Right lobe of liver (tissue), 4 donors: ENCODE results near the gene TMEM256.

Source experiments
- POLR2A ChIP-seq: fragments of 450-650 bp; IDR thresholded peaks from one replicate; pipeline ENCODE4 v1.6.1; 2017; ENCODE audit warnings: antibody characterized with exemption, mild to moderate bottlenecking
- TF ChIP-seq, protein P1 (sequence below), 4 donors: fragments of 200-600 bp in 3 of 4; fragments of 450-650 bp in 1 of 4; IDR thresholded peaks; one replicate each; pipeline versions ENCODE4 v1.5.1 to v1.8.0; 2016 to 2022; ENCODE audit warnings: antibody characterized with exemption in 4 of 4, mild to moderate bottlenecking in 2 of 4
- donor health status: DM: no; HTN: no; CAD: no.
- donor health status: DM: no; HTN: no; CAD: no.
- donor health status: DM: no; HTN: yes; CAD: no.

DNA sequence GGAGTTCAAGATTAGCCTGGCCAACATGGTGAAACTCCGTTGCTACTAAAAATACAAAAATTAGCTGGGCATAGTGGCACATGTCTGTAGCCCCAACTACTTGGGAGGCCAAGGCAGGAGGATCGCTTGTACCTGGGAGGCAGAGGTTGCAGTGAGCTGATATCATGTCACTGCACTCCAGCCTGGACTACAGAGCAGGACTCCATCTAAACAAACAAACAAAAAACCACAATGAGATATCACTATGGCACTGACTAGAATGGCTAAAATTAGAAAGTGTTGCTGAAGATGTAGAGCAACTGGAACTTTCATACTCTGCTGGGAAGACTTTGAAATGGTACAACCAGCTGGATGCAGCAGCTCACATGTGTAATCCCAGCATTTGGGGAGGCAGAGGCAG lies 29.5 kb downstream of the TMEM256 start:
- TF ChIP-seq, protein P1, sequence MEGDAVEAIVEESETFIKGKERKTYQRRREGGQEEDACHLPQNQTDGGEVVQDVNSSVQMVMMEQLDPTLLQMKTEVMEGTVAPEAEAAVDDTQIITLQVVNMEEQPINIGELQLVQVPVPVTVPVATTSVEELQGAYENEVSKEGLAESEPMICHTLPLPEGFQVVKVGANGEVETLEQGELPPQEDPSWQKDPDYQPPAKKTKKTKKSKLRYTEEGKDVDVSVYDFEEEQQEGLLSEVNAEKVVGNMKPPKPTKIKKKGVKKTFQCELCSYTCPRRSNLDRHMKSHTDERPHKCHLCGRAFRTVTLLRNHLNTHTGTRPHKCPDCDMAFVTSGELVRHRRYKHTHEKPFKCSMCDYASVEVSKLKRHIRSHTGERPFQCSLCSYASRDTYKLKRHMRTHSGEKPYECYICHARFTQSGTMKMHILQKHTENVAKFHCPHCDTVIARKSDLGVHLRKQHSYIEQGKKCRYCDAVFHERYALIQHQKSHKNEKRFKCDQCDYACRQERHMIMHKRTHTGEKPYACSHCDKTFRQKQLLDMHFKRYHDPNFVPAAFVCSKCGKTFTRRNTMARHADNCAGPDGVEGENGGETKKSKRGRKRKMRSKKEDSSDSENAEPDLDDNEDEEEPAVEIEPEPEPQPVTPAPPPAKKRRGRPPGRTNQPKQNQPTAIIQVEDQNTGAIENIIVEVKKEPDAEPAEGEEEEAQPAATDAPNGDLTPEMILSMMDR (IDR thresholded peaks at IDR 0.05), result no peak
- no peak for TF ChIP-seq POLR2A
